A549 treated with DMSO at 1 μM for 4 hours (cell line): ENCODE results near the gene IL16. TPM values are rescaled to one million over a fixed set of nuclear protein-coding genes. Genes with fewer than 3 reads are reported as not detected.

Source experiments
- total RNA-seq: library from RNA; stranded (reverse); fragments of 200-300 nt; extraction: Qiagen RNA extraction; gene quantifications from 5 replicates; pipeline ENCODE4 v1.2.3, GENCODE V29; 2022; ENCODE audit warnings: low read depth

The IL16 gene
- total RNA-seq: 0.15 to 0.24 TPM in 2 of 5 replicates, not detected in the others

GRCh38 chr15:81196576-81197254 lies at the start of gene IL16:
TSS of gene IL16 (plus strand) at chr15:81196879. CDS start at chr15:81225400, 28,521 bp downstream.

GRCh38 chr15:81323944-81324881 lies 127.5 kb downstream of the IL16 start, which contains the start of gene STARD5:
TSS of gene STARD5 (minus strand) at chr15:81324141. CDS start at chr15:81324099, 42 bp downstream.

Other genes with a start within 250 kb of the IL16 start
- gene MESD, start 207.1 kb upstream of the IL16 start, total RNA-seq: 37.7 to 40.9 TPM (median 39.2 TPM) in 5 replicates
- gene TLNRD1, start 196.0 kb upstream of the IL16 start, total RNA-seq: 11.1 to 19.3 TPM (median 17.6 TPM) in 5 replicates
- gene CFAP161, start 62.6 kb upstream of the IL16 start, total RNA-seq: not detected in 5 replicates
- gene STARD5, start 127.3 kb downstream of the IL16 start, total RNA-seq: 1.6 to 2.2 TPM (median 1.9 TPM) in 5 replicates
- gene TMC3, start 177.3 kb downstream of the IL16 start, total RNA-seq: not detected in 5 replicates